ENCODE data around the gene SRBD1.

The SRBD1 gene

GRCh38 chr2:45353879-45354278, 257.2 kb downstream of the SRBD1 start:
- DNase-seq, result no peak

- no peak for DNase-seq
Measured at GRCh38 chr2:45352506-45352905, 258.6 kb downstream of the SRBD1 start.

GRCh38 chr2:45345331-45346234, 265.5 kb downstream of the SRBD1 start:
- no peak for DNase-seq

GRCh38 chr2:45344502-45344901, 266.6 kb downstream of the SRBD1 start:
- no peak for DNase-seq

GRCh38 chr2:45344071-45344470, 267.0 kb downstream of the SRBD1 start:
- no peak for DNase-seq

GRCh38 chr2:45343251-45344017, 267.6 kb downstream of the SRBD1 start:
- DNase-seq, result no peak

- DNase-seq, result no peak
Measured at GRCh38 chr2:45340318-45340717, 270.7 kb downstream of the SRBD1 start.

GRCh38 chr2:45339253-45339652, 271.8 kb downstream of the SRBD1 start:
- DNase-seq, result no peak

Data from 8988T (cell line).